ENCODE results near the gene BTBD8.
A peak's percentile ranks its signal among the peaks of the same experiment; 100 is the strongest.
"Not testable (repeated sequence)": the region's sequence is repeated elsewhere in the genome, so short reads cannot be mapped to it uniquely, and the experiment has no call there.

BTBD8 gene

GRCh38 chr1:92080128-92080985 is at the start of gene BTBD8:
Gene BTBD8 (plus strand): TSS chr1:92080345. CDS start chr1:92080572, 227 bp downstream.
- peak; percentile 87 for DNase-seq

- DNase-seq: no peak
These were observed 49.5 kb upstream of the BTBD8 start for GRCh38 chr1:92030656-92031107.

- DNase-seq: no peak
These were observed 48.6 kb upstream of the BTBD8 start for GRCh38 chr1:92031281-92032110.

- DNase-seq: no peak
These were observed 42.7 kb upstream of the BTBD8 start for GRCh38 chr1:92037400-92037799.

GRCh38 chr1:92038695-92039346 is 41.3 kb upstream of the BTBD8 start:
- DNase-seq: no peak

GRCh38 chr1:92040971-92041370 is 39.2 kb upstream of the BTBD8 start:
- no peak for DNase-seq

- DNase-seq: no peak
These were observed 36.5 kb upstream of the BTBD8 start for GRCh38 chr1:92043621-92044020.

GRCh38 chr1:92045766-92046495 is 34.2 kb upstream of the BTBD8 start:
- no peak for DNase-seq

GRCh38 chr1:92051948-92052347 is 28.2 kb upstream of the BTBD8 start:
- DNase-seq: no peak

- no peak for DNase-seq
These were observed 15.1 kb upstream of the BTBD8 start for GRCh38 chr1:92065042-92065441.

GRCh38 chr1:92066321-92066720 is 13.8 kb upstream of the BTBD8 start:
- DNase-seq: no peak

GRCh38 chr1:92070892-92071291 is 9.3 kb upstream of the BTBD8 start:
- no peak for DNase-seq

- DNase-seq: not testable (repeated sequence)
These were observed 5.7 kb upstream of the BTBD8 start for GRCh38 chr1:92074446-92074845.

- DNase-seq: no peak
These were observed 4.8 kb upstream of the BTBD8 start, which contains the start of gene SETSIP for GRCh38 chr1:92075311-92075710. Gene SETSIP (minus strand): TSS chr1:92075411. CDS start chr1:92075411, 0 bp downstream.

GRCh38 chr1:92076363-92076762 is 3.8 kb upstream of the BTBD8 start:
- no peak for DNase-seq

- DNase-seq: not testable (repeated sequence)
These were observed 2.1 kb upstream of the BTBD8 start for GRCh38 chr1:92078077-92078476.

- no peak for DNase-seq
These were observed 704 bp upstream of the BTBD8 start for GRCh38 chr1:92079441-92079840.

GRCh38 chr1:92081031-92081430 is 886 bp downstream of the BTBD8 start:
- DNase-seq: no peak

- DNase-seq: no peak
These were observed 4.5 kb downstream of the BTBD8 start for GRCh38 chr1:92084651-92085050.

- DNase-seq: no peak
These were observed 5.6 kb downstream of the BTBD8 start for GRCh38 chr1:92085727-92086126.

GRCh38 chr1:92087542-92087941 is 7.4 kb downstream of the BTBD8 start:
- DNase-seq: no peak

- no peak for DNase-seq
These were observed 11.5 kb downstream of the BTBD8 start for GRCh38 chr1:92091625-92092024.

Data from stimulated activated CD8-positive, alpha-beta memory T cell treated with anti-CD3 and anti-CD28 coated beads, Interleukin-4, amount 100 ng/mL, for 48 hours (primary cell).